Breast epithelium (tissue), 4 donors: Measurements from ENCODE around the gene FMN1. TPM values are rescaled to one million over a fixed set of nuclear protein-coding genes. Genes with fewer than 3 reads are reported as not detected.

Experiments
- DNase-seq, 2 donors: peaks; one replicate each; pipeline ENCODE4 v3.0.0-alpha.2; 2019; ENCODE audit warnings: low spot score in 2 of 2
- H3K27ac ChIP-seq, 2 donors: fragments of 200-600 bp; sonication (generic) in 1 of 2; one replicate each; pipeline ENCODE4 v1.5.1; 2016 to 2019; ENCODE audit warnings: mild to moderate bottlenecking in 1 of 2
- H3K27me3 ChIP-seq, 2 donors: fragments of 200-600 bp; sonication (generic) in 1 of 2; one replicate each; pipeline versions ENCODE4 v1.5.1 to v1.6.0; 2017 to 2019; ENCODE audit warnings: control low read depth in 1 of 2, mild to moderate bottlenecking in 1 of 2
- H3K36me3 ChIP-seq: fragments of 200-600 bp; one replicate; pipeline ENCODE4 v1.5.1; 2019
- H3K4me1 ChIP-seq, 2 donors: fragments of 200-600 bp; sonication (generic); one replicate each; pipeline ENCODE4 v1.5.1; 2016 to 2019; ENCODE audit warnings: control low read depth in 1 of 2
- H3K4me3 ChIP-seq, 3 donors: fragments of 200-600 bp; sonication (generic); 1 replicate in 2 of 3; 2 replicates in 1 of 3; pipeline ENCODE4 v1.5.1; 2016 to 2019; ENCODE audit warnings: mild to moderate bottlenecking in 3 of 3, moderate library complexity in 2 of 3
- H3K9me3 ChIP-seq, 2 donors: fragments of 200-600 bp; sonication (generic) in 1 of 2; one replicate each; pipeline ENCODE4 v1.5.1; 2016 to 2019; ENCODE audit warnings: control low read depth in 1 of 2
- POLR2A ChIP-seq: fragments of 450-650 bp; IDR thresholded peaks from one replicate; pipeline ENCODE4 v1.6.1; 2016; ENCODE audit warnings: antibody characterized with exemption, mild to moderate bottlenecking, moderate library complexity
- POLR2AphosphoS5 ChIP-seq, 3 donors: sonication (generic); formaldehyde crosslinking; IDR thresholded peaks; one replicate each; pipeline ENCODE4 v1.6.1; 2017; ENCODE audit warnings: antibody characterized with exemption in 3 of 3
- intact Hi-C: fragments of 100-400 bp; cut with DNase I; formaldehyde crosslinking; loops from one replicate; pipeline ENCODE4 v1.15.1; 2023; ENCODE audit warnings: low total_unique reads
- total RNA-seq, 3 donors: library from RNA; depleted of rRNA; stranded (reverse); fragments of >200 nt; gene quantifications; one replicate each; pipeline ENCODE4 v1.1.0, GENCODE V29; 2016
- TF ChIP-seq, protein P1 (sequence below), 3 donors: fragments of 450-650 bp; IDR thresholded peaks; one replicate each; pipeline ENCODE4 v1.5.1; 2016 to 2017; ENCODE audit warnings: antibody characterized with exemption in 3 of 3, mild to moderate bottlenecking in 3 of 3, moderate library complexity in 3 of 3

Gene FMN1
- total RNA-seq, 3 donors from 2014 or later: 33.1 to 56.8 (median 50.7) TPM

DNA sequence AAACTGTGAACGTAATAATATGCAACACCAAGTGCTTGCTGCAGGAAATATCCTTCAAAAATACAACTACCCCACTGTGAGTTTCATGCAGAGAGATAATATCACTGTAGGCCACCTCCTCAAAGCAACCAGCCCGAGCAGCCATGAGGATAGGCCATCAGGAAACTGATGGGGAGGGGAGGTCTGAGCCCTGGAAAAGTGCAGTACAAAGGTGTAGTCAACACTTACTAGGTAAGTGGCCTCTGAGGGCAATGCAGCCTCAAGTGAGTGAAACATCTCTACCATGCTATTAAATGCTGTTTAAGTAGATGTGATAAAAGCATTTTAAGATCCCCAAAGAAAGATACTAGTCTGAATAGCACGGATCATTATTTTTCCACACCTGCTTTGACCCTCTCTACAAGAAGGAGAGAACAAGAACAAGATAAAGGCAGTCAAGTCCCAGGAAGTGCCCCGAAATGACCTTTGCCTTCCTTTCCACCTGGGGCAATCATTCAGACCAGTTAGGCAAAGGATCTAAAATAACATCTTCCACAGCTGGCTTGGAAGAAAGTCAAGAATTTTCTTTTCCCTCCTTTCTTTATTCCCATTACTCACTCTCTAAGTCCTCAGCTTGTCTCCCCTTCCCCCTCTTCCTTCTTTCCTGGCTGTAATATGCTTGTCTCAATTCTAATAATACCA is 62.8 kb downstream of the FMN1 start:
- no peak for DNase-seq
- Histone ChIP-seq H3K4me1 (no peaks in the 10 kb centered on the region), H3K27ac (no peak overlapping the region), H3K36me3 (no peaks in the 10 kb centered on the region), H3K4me3 (no peak overlapping the region), H3K27me3 (no peaks in the 10 kb centered on the region), H3K9me3 (no peaks in the 10 kb centered on the region)
- TF ChIP-seq, protein P1, sequence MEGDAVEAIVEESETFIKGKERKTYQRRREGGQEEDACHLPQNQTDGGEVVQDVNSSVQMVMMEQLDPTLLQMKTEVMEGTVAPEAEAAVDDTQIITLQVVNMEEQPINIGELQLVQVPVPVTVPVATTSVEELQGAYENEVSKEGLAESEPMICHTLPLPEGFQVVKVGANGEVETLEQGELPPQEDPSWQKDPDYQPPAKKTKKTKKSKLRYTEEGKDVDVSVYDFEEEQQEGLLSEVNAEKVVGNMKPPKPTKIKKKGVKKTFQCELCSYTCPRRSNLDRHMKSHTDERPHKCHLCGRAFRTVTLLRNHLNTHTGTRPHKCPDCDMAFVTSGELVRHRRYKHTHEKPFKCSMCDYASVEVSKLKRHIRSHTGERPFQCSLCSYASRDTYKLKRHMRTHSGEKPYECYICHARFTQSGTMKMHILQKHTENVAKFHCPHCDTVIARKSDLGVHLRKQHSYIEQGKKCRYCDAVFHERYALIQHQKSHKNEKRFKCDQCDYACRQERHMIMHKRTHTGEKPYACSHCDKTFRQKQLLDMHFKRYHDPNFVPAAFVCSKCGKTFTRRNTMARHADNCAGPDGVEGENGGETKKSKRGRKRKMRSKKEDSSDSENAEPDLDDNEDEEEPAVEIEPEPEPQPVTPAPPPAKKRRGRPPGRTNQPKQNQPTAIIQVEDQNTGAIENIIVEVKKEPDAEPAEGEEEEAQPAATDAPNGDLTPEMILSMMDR (IDR thresholded peaks at IDR 0.05): no peak
- no peak for TF ChIP-seq POLR2AphosphoS5 (IDR thresholded peaks at IDR 0.05)
- TF ChIP-seq POLR2A: no peak
- intact Hi-C loops: no loop called here

DNA sequence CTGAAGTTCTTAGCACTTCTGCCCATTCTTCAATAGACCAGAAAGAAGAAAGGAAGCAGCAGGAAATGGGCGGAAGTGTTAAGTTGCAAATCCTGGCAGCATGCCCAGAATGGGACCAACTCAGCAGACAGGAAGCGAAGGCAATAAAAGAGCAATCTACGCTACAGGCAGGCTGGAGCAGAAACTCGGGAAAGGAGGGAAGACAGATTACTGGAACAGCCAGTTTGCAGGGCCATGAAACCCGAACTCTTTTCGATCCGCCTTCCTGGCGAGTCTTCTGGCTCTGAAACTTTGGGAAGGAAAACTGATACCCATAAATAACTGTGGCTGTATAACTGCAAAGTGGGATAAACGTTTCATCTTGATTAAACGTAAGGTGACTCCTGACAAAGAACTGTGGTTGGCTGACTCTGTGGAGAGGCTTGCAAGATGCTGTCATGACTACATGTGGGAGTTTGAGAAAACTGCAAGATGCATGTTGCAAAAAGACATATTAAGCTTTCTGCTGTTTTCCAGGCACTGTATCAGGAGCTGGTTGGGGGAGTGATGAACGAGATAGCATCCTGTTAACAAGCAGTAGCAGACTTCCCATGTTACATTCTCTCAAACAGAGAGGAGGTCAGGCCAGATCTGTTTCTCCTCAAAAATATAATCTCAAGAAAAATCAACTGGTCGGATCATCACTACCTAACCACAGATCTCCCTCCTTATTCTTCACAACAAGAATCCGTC is 67.8 kb downstream of the FMN1 start:
- H3K27me3 ChIP-seq: no peaks in the 10 kb centered on the region
- intact Hi-C loops: no loop called here
- no peaks in the 10 kb centered on the region for H3K36me3 ChIP-seq
- H3K9me3 ChIP-seq: no peaks in the 10 kb centered on the region
- peak overlapping the region in 1 of 3 donors; percentile 29 for H3K4me3 ChIP-seq
- H3K27ac ChIP-seq: peak overlapping the region in 1 of 2 donors; percentile 39
- TF ChIP-seq, protein P1 (IDR thresholded peaks at IDR 0.05): no peak
- TF ChIP-seq POLR2AphosphoS5 (IDR thresholded peaks at IDR 0.05) (no peak), POLR2A (no peak)
- H3K4me1 ChIP-seq: no peaks in the 10 kb centered on the region
- DNase-seq: no peak

DNA sequence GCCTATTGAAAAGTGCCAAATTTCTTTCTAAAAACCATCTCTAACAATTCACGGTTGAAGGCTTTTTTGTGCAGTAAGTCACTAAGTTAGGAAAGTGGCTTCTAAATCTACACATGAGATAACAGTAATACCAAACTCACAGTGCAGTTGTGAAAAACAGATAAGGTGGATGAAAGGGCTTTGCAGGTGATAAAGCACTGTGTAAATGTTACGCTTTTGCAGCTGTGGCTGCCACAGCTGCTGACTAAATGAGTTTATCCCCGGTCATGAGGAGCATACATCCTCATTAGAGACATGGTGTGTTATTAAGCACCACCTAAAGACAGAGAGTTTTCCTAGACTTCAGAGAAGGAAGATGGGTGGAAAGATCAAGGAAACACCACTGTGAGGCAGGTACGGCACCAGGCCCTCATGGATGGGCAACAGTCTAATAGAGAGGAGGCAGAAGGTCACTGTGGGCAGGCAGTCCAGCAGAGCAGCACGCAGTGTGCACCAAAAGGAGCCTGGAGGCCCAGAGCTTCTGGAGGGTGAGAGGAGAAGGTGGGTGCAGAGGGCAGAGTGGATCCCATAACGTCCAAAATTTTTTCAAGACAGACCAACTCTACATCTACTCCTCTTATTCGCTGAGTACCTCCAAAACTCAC is 68.5 kb downstream of the FMN1 start:
- intact Hi-C loops: no loop called here

DNA sequence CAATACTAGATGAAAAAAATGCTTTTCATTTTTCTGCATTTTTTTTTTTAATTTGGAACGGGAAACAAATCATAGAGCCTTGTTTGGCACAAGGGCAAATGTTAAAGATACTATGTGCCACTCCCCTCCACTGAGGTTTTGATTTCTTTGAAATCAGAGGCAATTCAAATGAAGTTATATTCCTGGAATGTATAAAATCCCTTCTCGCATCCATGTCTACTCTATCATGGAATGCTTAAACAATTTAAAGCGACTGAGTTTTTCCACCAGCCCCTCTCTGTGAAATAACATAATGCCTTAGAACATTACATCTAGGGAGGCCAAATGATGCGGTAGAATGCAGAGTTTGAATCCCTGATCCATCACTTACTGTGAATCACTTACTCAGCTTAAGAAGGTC is 69.7 kb downstream of the FMN1 start:
- Histone ChIP-seq H3K27ac (no peak overlapping the region), H3K9me3 (no peaks in the 10 kb centered on the region), H3K27me3 (no peaks in the 10 kb centered on the region), H3K4me3 (no peak overlapping the region), H3K4me1 (no peaks in the 10 kb centered on the region), H3K36me3 (no peaks in the 10 kb centered on the region)
- no peak for DNase-seq
- TF ChIP-seq, protein P1 (IDR thresholded peaks at IDR 0.05): no peak
- TF ChIP-seq POLR2A: no peak
- no peak for TF ChIP-seq POLR2AphosphoS5 (IDR thresholded peaks at IDR 0.05)
- intact Hi-C loops: no loop called here

More for the DNA sequence above, 68.5 kb downstream of the FMN1 start:
- H3K4me3 ChIP-seq: no peak overlapping the region
- H3K36me3 ChIP-seq: no peaks in the 10 kb centered on the region
- H3K4me1 ChIP-seq: no peaks in the 10 kb centered on the region
- no peaks in the 10 kb centered on the region for H3K27me3 ChIP-seq
- no peak overlapping the region for H3K27ac ChIP-seq
- TF ChIP-seq POLR2AphosphoS5 (IDR thresholded peaks at IDR 0.05) (no peak), POLR2A (no peak)
- TF ChIP-seq, protein P1 (IDR thresholded peaks at IDR 0.05): no peak
- no peaks in the 10 kb centered on the region for H3K9me3 ChIP-seq
- DNase-seq: no peak

DNA sequence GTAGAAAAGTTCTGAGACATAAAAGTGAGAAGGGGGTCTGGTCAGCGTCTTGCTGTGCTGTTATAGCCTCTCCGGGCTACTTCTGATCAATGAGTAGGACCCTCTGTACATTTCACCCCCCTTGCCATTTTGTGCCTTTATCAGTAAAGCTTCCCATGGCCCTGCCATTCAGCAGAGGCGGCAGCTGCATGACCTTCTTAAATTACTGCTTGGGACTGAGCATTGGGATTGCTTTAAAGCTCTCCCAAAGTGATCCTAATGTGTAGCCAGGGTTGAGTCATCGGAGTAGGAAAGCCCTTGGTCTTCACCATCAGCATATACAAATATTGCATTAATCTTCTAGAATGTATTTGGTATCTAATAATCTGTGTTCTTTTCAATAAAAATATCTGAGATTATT is 70.2 kb downstream of the FMN1 start:
- Histone ChIP-seq H3K36me3 (no peaks in the 10 kb centered on the region), H3K9me3 (no peaks in the 10 kb centered on the region)

More for the DNA sequence above, 70.2 kb downstream of the FMN1 start:
- Histone ChIP-seq H3K4me3 (no peak overlapping the region), H3K27ac (no peak overlapping the region), H3K27me3 (no peaks in the 10 kb centered on the region), H3K4me1 (no peaks in the 10 kb centered on the region)
- no peak for TF ChIP-seq POLR2A
- TF ChIP-seq POLR2AphosphoS5 (IDR thresholded peaks at IDR 0.05): no peak
- TF ChIP-seq, protein P1 (IDR thresholded peaks at IDR 0.05): no peak
- DNase-seq: no peak
- intact Hi-C loops: no loop called here
